Measurements from ENCODE around the gene NRM. TPM values are rescaled to one million over a fixed set of nuclear protein-coding genes. Genes with fewer than 3 reads are reported as not detected.

Gene NRM
- total and polyA plus RNA-seq, 2 of the 13 experiments (the other 11 are each of a cell fraction or from before 2014, with no cell fraction given): 12.5 to 16.0 TPM

DNA sequence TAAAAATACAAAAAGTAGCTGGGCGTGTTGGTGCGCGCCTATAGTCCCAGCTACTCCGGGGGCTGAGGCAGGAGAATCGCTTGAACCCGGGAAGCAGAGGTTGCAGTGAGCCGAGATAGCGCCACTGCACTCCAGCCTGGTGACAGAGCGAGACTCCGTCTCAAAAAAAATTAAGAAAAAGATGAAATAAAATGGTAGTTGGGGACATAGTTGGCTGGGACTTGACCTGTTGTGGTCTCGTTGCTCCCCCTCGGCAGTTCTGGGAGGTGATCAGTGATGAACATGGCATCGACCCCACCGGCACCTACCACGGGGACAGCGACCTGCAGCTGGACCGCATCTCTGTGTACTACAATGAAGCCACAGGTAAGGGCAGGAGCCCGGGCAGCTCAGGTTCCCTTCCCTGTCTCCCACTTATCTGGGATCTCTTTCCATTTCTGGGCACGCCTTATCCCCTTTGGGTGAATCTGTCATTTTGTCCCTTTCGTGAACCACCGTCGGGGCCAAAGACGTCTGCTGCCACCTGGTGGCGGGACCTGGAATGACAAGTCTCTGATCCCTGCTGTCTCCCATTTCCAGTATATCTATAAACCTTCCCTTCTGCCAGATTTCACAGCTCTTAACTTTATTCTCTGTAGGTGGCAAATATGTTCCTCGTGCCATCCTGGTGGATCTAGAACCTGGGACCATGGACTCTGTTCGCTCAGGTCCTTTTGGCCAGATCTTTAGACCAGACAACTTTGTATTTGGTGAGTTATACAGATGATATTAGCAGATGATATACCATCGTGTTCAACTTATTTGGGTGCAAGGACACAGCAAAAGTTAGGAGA is 31.7 kb upstream of the NRM start (continued):
- TF ChIP-seq RERE (CRISPR knock-in tag; IDR thresholded peaks at IDR 0.05; ENCODE audit: low read depth) (no peak), ZMAT3 (CRISPR knock-in tag; conservative IDR thresholded peaks at IDR 0.05) (peak; percentile 41; the same call in 1 of the 2 replicates), NFKBIZ (CRISPR knock-in tag; IDR thresholded peaks at IDR 0.05) (peak; percentile 49; the same call in 1 of the 2 replicates), HINFP (CRISPR knock-in tag; IDR thresholded peaks at IDR 0.05; ENCODE audit: low read depth) (0 out of 2 replicates have a peak, but pooled peaks have one; percentile 66), ZNF430 (CRISPR knock-in tag; IDR thresholded peaks at IDR 0.05) (peak; percentile 31; the same call in 1 of the 2 replicates), RXRA (CRISPR knock-in tag; IDR thresholded peaks at IDR 0.05) (peak; percentile 46; the same call in 1 of the 2 replicates), GATAD2A (CRISPR knock-in tag; IDR thresholded peaks at IDR 0.05) (peak; percentile 46; the same call in 1 of the 2 replicates), SPEN (CRISPR knock-in tag; IDR thresholded peaks at IDR 0.05; ENCODE audit: low read depth) (no peak), GFI1 (CRISPR knock-in tag; IDR thresholded peaks at IDR 0.05; ENCODE audit: borderline replicate concordance) (0 out of 2 replicates have a peak, but pooled peaks have one; percentile 35), ZNF792 (CRISPR knock-in tag; IDR thresholded peaks at IDR 0.05) (no peak), ZNF747 (CRISPR knock-in tag; IDR thresholded peaks at IDR 0.05; ENCODE audit: borderline replicate concordance) (peak; percentile 86)
- TF ChIP-seq, protein P1, sequence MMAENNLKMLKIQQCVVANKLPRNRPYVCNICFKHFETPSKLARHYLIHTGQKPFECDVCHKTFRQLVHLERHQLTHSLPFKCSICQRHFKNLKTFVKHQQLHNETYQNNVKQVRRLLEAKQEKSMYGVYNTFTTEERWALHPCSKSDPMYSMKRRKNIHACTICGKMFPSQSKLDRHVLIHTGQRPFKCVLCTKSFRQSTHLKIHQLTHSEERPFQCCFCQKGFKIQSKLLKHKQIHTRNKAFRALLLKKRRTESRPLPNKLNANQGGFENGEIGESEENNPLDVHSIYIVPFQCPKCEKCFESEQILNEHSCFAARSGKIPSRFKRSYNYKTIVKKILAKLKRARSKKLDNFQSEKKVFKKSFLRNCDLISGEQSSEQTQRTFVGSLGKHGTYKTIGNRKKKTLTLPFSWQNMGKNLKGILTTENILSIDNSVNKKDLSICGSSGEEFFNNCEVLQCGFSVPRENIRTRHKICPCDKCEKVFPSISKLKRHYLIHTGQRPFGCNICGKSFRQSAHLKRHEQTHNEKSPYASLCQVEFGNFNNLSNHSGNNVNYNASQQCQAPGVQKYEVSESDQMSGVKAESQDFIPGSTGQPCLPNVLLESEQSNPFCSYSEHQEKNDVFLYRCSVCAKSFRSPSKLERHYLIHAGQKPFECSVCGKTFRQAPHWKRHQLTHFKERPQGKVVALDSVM (CRISPR knock-in tag; IDR thresholded peaks at IDR 0.05): peak; percentile 26; the same call in 1 of the 2 replicates
- TF ChIP-seq, protein P2, sequence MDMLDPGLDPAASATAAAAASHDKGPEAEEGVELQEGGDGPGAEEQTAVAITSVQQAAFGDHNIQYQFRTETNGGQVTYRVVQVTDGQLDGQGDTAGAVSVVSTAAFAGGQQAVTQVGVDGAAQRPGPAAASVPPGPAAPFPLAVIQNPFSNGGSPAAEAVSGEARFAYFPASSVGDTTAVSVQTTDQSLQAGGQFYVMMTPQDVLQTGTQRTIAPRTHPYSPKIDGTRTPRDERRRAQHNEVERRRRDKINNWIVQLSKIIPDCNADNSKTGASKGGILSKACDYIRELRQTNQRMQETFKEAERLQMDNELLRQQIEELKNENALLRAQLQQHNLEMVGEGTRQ (IDR thresholded peaks at IDR 0.05; ENCODE audit: low read depth, low read length): no peak
- TF ChIP-seq, protein P2 (CRISPR knock-in tag; IDR thresholded peaks at IDR 0.05; ENCODE audit: borderline replicate concordance): no peak
- TF ChIP-seq, protein P3, sequence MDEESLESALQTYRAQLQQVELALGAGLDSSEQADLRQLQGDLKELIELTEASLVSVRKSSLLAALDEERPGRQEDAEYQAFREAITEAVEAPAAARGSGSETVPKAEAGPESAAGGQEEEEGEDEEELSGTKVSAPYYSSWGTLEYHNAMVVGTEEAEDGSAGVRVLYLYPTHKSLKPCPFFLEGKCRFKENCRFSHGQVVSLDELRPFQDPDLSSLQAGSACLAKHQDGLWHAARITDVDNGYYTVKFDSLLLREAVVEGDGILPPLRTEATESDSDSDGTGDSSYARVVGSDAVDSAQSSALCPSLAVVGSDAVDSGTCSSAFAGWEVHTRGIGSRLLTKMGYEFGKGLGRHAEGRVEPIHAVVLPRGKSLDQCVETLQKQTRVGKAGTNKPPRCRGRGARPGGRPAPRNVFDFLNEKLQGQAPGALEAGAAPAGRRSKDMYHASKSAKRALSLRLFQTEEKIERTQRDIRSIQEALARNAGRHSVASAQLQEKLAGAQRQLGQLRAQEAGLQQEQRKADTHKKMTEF (CRISPR knock-in tag; IDR thresholded peaks at IDR 0.05): 0 out of 2 replicates have a peak, but pooled peaks have one; percentile 38

All from HepG2 (cell line).